GM18868 (cell line): ENCODE measurements around the gene RNU5B-1.

Source experiments
- ATAC-seq: cut with Tn5 transposase; IDR thresholded peaks from one replicate; pipeline ENCODE4 v1.9.1; 2021; ENCODE audit warnings: mild to moderate bottlenecking, moderate library complexity; ENCODE audit not compliant: unreplicated experiment

The RNU5B-1 gene

GRCh38 chr15:65287520-65287855 lies 17.0 kb upstream of the RNU5B-1 start:
- no peak for ATAC-seq

GRCh38 chr15:65289261-65289854 lies 15.1 kb upstream of the RNU5B-1 start:
- no peak for ATAC-seq

- ATAC-seq, result no peak
Measured at GRCh38 chr15:65290228-65290627, 14.2 kb upstream of the RNU5B-1 start.

- no peak for ATAC-seq
Measured at GRCh38 chr15:65292938-65293518, 11.4 kb upstream of the RNU5B-1 start.

- ATAC-seq, result no peak
Measured at GRCh38 chr15:65298731-65299130, 5.7 kb upstream of the RNU5B-1 start.

GRCh38 chr15:65300924-65301441 lies 3.5 kb upstream of the RNU5B-1 start:
- no peak for ATAC-seq

- ATAC-seq, result no peak
Measured at GRCh38 chr15:65302061-65302460, 2.4 kb upstream of the RNU5B-1 start.

- ATAC-seq, result no peak
Measured at GRCh38 chr15:65303687-65304380, 643 bp upstream of the RNU5B-1 start.

- peak; percentile 34 for ATAC-seq
Measured at GRCh38 chr15:65305150-65305758, 777 bp downstream of the RNU5B-1 start.

- ATAC-seq, result no peak
Measured at GRCh38 chr15:65305776-65306175, 1.3 kb downstream of the RNU5B-1 start.

GRCh38 chr15:65306551-65306950 lies 2.1 kb downstream of the RNU5B-1 start:
- no peak for ATAC-seq

- no peak for ATAC-seq
Measured at GRCh38 chr15:65307978-65308377, 3.5 kb downstream of the RNU5B-1 start.

- ATAC-seq, result no peak
Measured at GRCh38 chr15:65309882-65310418, 5.5 kb downstream of the RNU5B-1 start.

GRCh38 chr15:65310431-65311137 lies 6.1 kb downstream of the RNU5B-1 start:
- no peak for ATAC-seq

GRCh38 chr15:65311760-65312159 lies 7.3 kb downstream of the RNU5B-1 start:
- no peak for ATAC-seq

- ATAC-seq, result no peak
Measured at GRCh38 chr15:65312400-65312916, 8.0 kb downstream of the RNU5B-1 start.

GRCh38 chr15:65318870-65319356 lies 14.4 kb downstream of the RNU5B-1 start:
- peak; percentile 45 for ATAC-seq

GRCh38 chr15:65323071-65323511 lies 18.6 kb downstream of the RNU5B-1 start:
- ATAC-seq, result no peak

GRCh38 chr15:65326117-65326526 lies 21.6 kb downstream of the RNU5B-1 start:
- no peak for ATAC-seq

GRCh38 chr15:65326818-65327217 lies 22.3 kb downstream of the RNU5B-1 start:
- ATAC-seq, result no peak
